Type B pancreatic cell (in vitro differentiated cells): ENCODE data around the gene FKBP1A. TPM values are rescaled to one million over a fixed set of nuclear protein-coding genes. Genes with fewer than 3 reads are reported as not detected.

Experiments
- DNase-seq: peaks from one replicate; pipeline ENCODE4 v3.0.0; 2021; ENCODE audit warnings: mixed read lengths; ENCODE audit not compliant: unreplicated experiment; ENCODE audit errors: extremely low spot score
- H3K27ac Mint-ChIP-seq: 2 replicates; pipeline ENCODE4 v1.8.0; 2021; ENCODE audit warnings: mild to moderate bottlenecking, mixed read lengths
- H3K27me3 Mint-ChIP-seq: 2 replicates; pipeline ENCODE4 v1.8.0; 2021; ENCODE audit warnings: mixed read lengths
- H3K36me3 Mint-ChIP-seq: 2 replicates; pipeline ENCODE4 v1.8.0; 2021; ENCODE audit warnings: mixed read lengths
- H3K4me1 Mint-ChIP-seq: one replicate; pipeline ENCODE4 v1.8.0; 2021; ENCODE audit warnings: mixed read lengths; ENCODE audit not compliant: unreplicated experiment
- H3K4me3 Mint-ChIP-seq: 2 replicates; pipeline ENCODE4 v1.8.0; 2021; ENCODE audit warnings: mild to moderate bottlenecking, mixed read lengths
- H3K9me3 Mint-ChIP-seq: 2 replicates; pipeline ENCODE4 v1.8.0; 2021; ENCODE audit warnings: mixed read lengths
- total RNA-seq: library from RNA; stranded (reverse); gene quantifications from 2 replicates; pipeline ENCODE4 v1.2.1, GENCODE V29; 2021; ENCODE audit warnings: low replicate concordance
- TF ChIP-seq, protein P1 (sequence below): fragments of 200-600 bp; sonication (generic); conservative IDR thresholded peaks from 2 replicates; pipeline ENCODE4 v1.5.0; 2021; ENCODE audit warnings: antibody characterized with exemption, mild to moderate bottlenecking

Gene FKBP1A
- total RNA-seq, 1 donor from 2014 or later, result 149 TPM

DNA sequence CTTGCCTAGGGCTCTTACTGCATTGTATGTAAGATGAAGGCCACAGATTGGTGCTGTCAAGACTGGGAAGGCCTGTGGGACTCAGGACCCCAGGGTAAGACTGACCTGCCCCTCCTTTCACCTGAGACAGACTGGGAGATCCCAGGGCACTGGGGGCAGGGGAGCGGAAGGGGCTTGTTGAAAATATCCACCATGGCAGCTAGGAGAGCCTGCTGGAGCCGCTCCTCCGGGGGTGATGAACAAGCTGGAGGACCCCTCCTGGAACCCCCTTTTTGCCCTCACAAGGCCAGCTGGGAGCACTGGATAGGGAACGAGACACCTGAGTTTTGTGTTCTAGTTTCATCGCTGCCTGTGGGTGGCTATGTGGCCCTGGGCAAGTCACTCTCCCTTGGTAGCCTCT, 54.8 kb downstream of the FKBP1A start:
- DNase-seq, result peak; percentile 40
- Mint-ChIP-seq H3K4me3 (no peak overlapping the region), H3K27ac (no peak overlapping the region), H3K9me3 (no peaks in the 10 kb centered on the region), H3K36me3 (no peaks in the 10 kb centered on the region), H3K4me1 (no peaks in the 10 kb centered on the region), H3K27me3 (no peaks in the 10 kb centered on the region)
- TF ChIP-seq, protein P1, sequence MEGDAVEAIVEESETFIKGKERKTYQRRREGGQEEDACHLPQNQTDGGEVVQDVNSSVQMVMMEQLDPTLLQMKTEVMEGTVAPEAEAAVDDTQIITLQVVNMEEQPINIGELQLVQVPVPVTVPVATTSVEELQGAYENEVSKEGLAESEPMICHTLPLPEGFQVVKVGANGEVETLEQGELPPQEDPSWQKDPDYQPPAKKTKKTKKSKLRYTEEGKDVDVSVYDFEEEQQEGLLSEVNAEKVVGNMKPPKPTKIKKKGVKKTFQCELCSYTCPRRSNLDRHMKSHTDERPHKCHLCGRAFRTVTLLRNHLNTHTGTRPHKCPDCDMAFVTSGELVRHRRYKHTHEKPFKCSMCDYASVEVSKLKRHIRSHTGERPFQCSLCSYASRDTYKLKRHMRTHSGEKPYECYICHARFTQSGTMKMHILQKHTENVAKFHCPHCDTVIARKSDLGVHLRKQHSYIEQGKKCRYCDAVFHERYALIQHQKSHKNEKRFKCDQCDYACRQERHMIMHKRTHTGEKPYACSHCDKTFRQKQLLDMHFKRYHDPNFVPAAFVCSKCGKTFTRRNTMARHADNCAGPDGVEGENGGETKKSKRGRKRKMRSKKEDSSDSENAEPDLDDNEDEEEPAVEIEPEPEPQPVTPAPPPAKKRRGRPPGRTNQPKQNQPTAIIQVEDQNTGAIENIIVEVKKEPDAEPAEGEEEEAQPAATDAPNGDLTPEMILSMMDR, result no peak

DNA sequence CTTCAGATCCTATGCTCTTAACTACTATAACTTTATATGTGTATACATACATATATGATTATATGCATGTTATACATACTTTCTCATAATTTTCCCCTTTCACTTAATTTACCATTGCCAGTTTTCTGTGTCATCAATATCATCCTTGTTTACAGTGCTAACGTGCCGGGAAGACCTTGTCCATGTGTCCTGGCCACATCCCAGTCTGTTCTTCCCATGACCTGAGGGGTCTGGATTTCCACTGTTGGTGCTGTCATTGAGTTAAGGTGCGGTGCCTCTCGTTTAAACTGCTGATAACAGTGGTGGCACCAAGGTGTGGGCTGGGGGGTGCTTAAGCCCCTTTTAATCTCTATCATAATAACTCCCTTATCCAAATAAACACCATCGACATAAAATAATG, 55.4 kb downstream of the FKBP1A start:
- Mint-ChIP-seq H3K4me3 (no peak overlapping the region), H3K36me3 (no peaks in the 10 kb centered on the region), H3K4me1 (peaks cover 6% of the 10 kb centered on the region), H3K9me3 (no peaks in the 10 kb centered on the region), H3K27ac (no peak overlapping the region), H3K27me3 (no peaks in the 10 kb centered on the region)
- TF ChIP-seq, protein P1, result no peak
- DNase-seq, result no peak

DNA sequence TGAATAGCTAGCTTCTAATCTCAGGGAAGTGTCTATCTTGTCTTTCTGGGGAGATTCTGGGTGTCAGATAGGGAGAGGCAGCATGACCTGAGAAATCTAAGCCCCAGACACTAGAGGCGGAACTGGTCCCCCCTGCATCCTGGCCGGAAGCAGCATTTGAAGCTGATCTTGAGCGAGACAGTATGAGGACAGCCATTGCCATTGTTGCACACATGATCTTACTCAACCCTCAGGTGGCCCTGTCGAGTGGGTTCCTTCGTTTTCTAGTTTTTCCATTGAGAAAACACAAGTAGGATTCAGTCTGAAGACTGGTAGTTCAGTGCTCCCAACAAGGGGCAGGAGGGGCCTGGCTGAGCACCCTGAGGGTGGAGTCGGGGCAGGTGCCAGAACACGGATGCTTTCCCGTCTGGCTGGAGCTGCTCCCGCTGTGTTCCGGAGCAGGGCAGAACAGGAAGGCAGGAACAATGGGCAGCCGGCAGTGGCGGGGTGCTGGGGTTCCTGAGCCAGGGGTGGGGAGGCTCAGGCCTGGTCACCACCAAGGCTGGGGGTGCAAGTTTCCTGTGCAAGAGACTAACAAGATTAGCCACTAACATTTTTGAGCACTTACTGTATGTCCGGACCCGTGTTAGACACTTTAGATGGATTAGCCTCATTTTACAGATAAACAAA, 56.0 kb downstream of the FKBP1A start:
- no peaks in the 10 kb centered on the region for H3K36me3 Mint-ChIP-seq
- no peak overlapping the region for H3K27ac Mint-ChIP-seq
- H3K4me3 Mint-ChIP-seq, result no peak overlapping the region

DNA sequence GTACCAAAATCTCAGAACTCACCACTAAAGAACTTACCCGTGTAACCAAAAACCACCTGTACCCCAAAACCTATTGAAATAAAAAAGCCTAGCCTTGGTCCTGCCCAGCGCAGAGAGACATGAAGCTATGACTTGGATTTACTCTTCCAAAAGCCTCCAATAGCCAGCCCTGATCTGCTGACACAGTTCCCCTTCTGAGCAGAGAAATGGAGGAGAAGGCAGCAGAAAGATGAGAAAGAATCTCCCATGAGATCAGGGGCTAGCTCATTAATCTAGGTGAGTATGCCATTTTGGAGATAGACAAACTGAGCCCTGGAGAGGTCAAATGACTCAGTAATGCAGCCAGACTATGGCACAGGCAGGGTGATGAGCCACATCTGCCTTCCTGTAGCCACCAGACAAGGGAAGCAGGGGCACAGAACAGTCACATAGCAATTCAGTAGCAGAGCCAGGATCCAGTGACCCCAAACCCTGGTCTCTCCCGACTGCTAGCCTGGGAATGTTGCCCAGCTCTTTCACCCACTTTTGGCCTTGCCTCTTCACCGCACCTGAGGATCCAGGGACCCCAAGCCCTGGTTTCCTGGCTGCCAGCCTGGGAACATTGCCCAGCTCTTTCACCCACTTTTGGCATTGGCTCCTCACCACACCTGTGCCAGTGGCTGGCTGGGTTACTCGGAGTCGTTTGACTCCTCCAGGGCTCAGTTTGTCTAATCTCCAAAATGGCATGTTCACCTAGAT, 56.7 kb downstream of the FKBP1A start:
- Mint-ChIP-seq H3K27me3 (no peaks in the 10 kb centered on the region), H3K9me3 (no peaks in the 10 kb centered on the region), H3K4me1 (peaks cover 6% of the 10 kb centered on the region), H3K27ac (no peak overlapping the region), H3K4me3 (no peak overlapping the region), H3K36me3 (no peaks in the 10 kb centered on the region)
- TF ChIP-seq, protein P1, result no peak
- no peak for DNase-seq

More for the DNA sequence above, 56.0 kb downstream of the FKBP1A start:
- H3K9me3 Mint-ChIP-seq, result no peaks in the 10 kb centered on the region
- no peaks in the 10 kb centered on the region for H3K27me3 Mint-ChIP-seq
- peaks cover 6% of the 10 kb centered on the region for H3K4me1 Mint-ChIP-seq
- TF ChIP-seq, protein P1, result no peak
- DNase-seq, result peak; percentile 42

DNA sequence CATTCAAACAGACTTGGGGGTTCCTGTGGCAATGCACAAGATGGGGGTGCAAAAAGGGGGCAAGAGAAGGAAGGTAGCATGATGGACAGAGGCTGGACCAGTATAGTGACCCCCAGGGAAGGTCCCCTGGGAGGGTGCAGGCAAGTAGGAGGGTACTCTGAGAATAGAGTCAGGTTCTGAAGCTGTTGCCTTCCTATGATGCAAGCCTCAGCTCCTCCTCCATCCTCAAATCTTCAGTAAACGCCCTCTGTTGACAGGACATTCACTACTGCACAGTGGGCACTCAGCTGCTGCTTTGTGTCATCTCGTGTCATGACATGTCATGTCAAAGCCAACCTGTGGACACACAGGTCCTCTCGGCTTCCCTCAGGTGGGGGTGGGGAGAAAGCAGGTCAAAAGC, 58.1 kb downstream of the FKBP1A start:
- no peak overlapping the region for H3K4me3 Mint-ChIP-seq
- TF ChIP-seq, protein P1, result no peak
- no peaks in the 10 kb centered on the region for H3K36me3 Mint-ChIP-seq
- H3K4me1 Mint-ChIP-seq, result peaks cover 7% of the 10 kb centered on the region
- H3K9me3 Mint-ChIP-seq, result no peaks in the 10 kb centered on the region
- DNase-seq, result no peak
- H3K27ac Mint-ChIP-seq, result no peak overlapping the region
- H3K27me3 Mint-ChIP-seq, result no peaks in the 10 kb centered on the region
